Activated CD8-positive, alpha-beta T cell treated with anti-CD3 and anti-CD28 coated beads for 36 hours (primary cell): Measurements from ENCODE around the gene WWC1. TPM values are rescaled to one million over a fixed set of nuclear protein-coding genes. Genes with fewer than 3 reads are reported as not detected.

ENCODE experiments used
- ATAC-seq: fragments of 200-7000 bp; cut with Tn5 transposase; one replicate; pipeline ENCODE4 v1.10.0; 2021; ENCODE audit warnings: mild to moderate bottlenecking, moderate library complexity
- CTCF ChIA-PET: fragments of 350-600 bp; sonication (Branson Sonifier 250); formaldehyde crosslinking; loops from one replicate; lab custom pipeline; 2021; ENCODE audit warnings: antibody characterized with exemption; lab: Charles Lee
- POLR2A ChIA-PET: fragments of 350-600 bp; sonication (Branson Sonifier 250); formaldehyde crosslinking; loops from one replicate; lab custom pipeline; 2021; ENCODE audit warnings: antibody characterized with exemption; lab: Charles Lee
- DNase-seq: peaks from one replicate; pipeline ENCODE4 v3.0.0-alpha.2; 2020
- H3K27ac Mint-ChIP-seq: one replicate; pipeline ENCODE4 v1.8.0; 2021; ENCODE audit warnings: mild to moderate bottlenecking, mixed read lengths
- H3K27me3 Mint-ChIP-seq: one replicate; pipeline ENCODE4 v1.8.0; 2021; ENCODE audit warnings: mixed read lengths
- H3K36me3 Mint-ChIP-seq: one replicate; pipeline ENCODE4 v1.8.0; 2021; ENCODE audit warnings: low read depth, mixed read lengths
- H3K4me1 Mint-ChIP-seq: one replicate; pipeline ENCODE4 v1.8.0; 2021; ENCODE audit warnings: low read depth, mixed read lengths
- H3K4me3 Mint-ChIP-seq: one replicate; pipeline ENCODE4 v1.8.0; 2021; ENCODE audit warnings: mild to moderate bottlenecking, moderate library complexity, mixed read lengths
- H3K9me3 Mint-ChIP-seq: one replicate; pipeline ENCODE4 v1.8.0; 2021; ENCODE audit warnings: mixed read lengths
- CTCF ChIP-seq: fragments of 200-600 bp; IDR thresholded peaks from one replicate; pipeline ENCODE4 v1.8.0; 2022; ENCODE audit warnings: antibody characterized with exemption, mild to moderate bottlenecking
- intact Hi-C: fragments of 100-400 bp; cut with micrococcal nuclease; formaldehyde crosslinking; loops from one replicate; pipeline ENCODE4 v1.10.0; 2022
- total RNA-seq, 2 experiments: library from RNA; stranded (reverse); gene quantifications; one replicate each; pipeline ENCODE4 v1.2.3, GENCODE V29; 2021

WWC1 gene
- total RNA-seq: under 1 TPM; 0.45 to 0.47 TPM

- peak; percentile 51 for DNase-seq
- peak; percentile 86 for ATAC-seq
- Mint-ChIP-seq H3K9me3 (no peaks in the 10 kb centered on the region), H3K27me3 (peaks cover 41% of the 10 kb centered on the region), H3K27ac (no peak within 1 kb of the TSS), H3K4me3 (peak within 1 kb of the TSS; percentile 54), H3K4me1 (peaks cover 5% of the 10 kb centered on the region), H3K36me3 (no peaks in the 10 kb centered on the region)
- ChIA-PET POLR2A (no interaction called here), CTCF (no interaction called here)
- intact Hi-C loops: no loop called here
- no peak for TF ChIP-seq CTCF
Measured at GRCh38 chr5:168291342-168291963, at the start of gene WWC1. WWC1 (plus strand) TSS chr5:168291645; CDS start chr5:168292153, 508 bp downstream.

GRCh38 chr5:168244838-168245559 is 46.4 kb upstream of the WWC1 start:
- no peak for TF ChIP-seq CTCF
- no peak overlapping the region for H3K4me3 Mint-ChIP-seq
- H3K4me1 Mint-ChIP-seq: no peaks in the 10 kb centered on the region
- ATAC-seq: no peak
- H3K9me3 Mint-ChIP-seq: peaks cover 1% of the 10 kb centered on the region
- no peak for DNase-seq
- peaks cover 3% of the 10 kb centered on the region for H3K27me3 Mint-ChIP-seq
- ChIA-PET CTCF (no interaction called here), POLR2A (no interaction called here)
- intact Hi-C loops: no loop called here
- H3K36me3 Mint-ChIP-seq: no peaks in the 10 kb centered on the region
- no peak overlapping the region for H3K27ac Mint-ChIP-seq

GRCh38 chr5:168249923-168250322 is 41.5 kb upstream of the WWC1 start:
- POLR2A ChIA-PET: no interaction called here
- ATAC-seq (no peak), DNase-seq (no peak)
- CTCF ChIA-PET: no interaction called here
- Mint-ChIP-seq H3K36me3 (no peaks in the 10 kb centered on the region), H3K27ac (no peak overlapping the region), H3K9me3 (peaks cover 1% of the 10 kb centered on the region), H3K27me3 (peaks cover 3% of the 10 kb centered on the region), H3K4me1 (no peaks in the 10 kb centered on the region), H3K4me3 (no peak overlapping the region)
- TF ChIP-seq CTCF: no peak
- intact Hi-C loops: no loop called here

- CTCF ChIA-PET: no interaction called here
- no peak for DNase-seq
- no peak for TF ChIP-seq CTCF
- no peaks in the 10 kb centered on the region for H3K36me3 Mint-ChIP-seq
- no peak overlapping the region for H3K27ac Mint-ChIP-seq
- peaks cover 3% of the 10 kb centered on the region for H3K27me3 Mint-ChIP-seq
- intact Hi-C loops: no loop called here
- no peak for ATAC-seq
- H3K9me3 Mint-ChIP-seq: peaks cover 1% of the 10 kb centered on the region
- H3K4me1 Mint-ChIP-seq: no peaks in the 10 kb centered on the region
- POLR2A ChIA-PET: no interaction called here
- H3K4me3 Mint-ChIP-seq: no peak overlapping the region
Measured at GRCh38 chr5:168251259-168251658, 40.2 kb upstream of the WWC1 start.

GRCh38 chr5:168254013-168254693 is 37.3 kb upstream of the WWC1 start:
- TF ChIP-seq CTCF: no peak

More at GRCh38 chr5:168254013-168254693, 37.3 kb upstream of the WWC1 start:
- no peaks in the 10 kb centered on the region for H3K36me3 Mint-ChIP-seq
- peaks cover 3% of the 10 kb centered on the region for H3K27me3 Mint-ChIP-seq
- ATAC-seq (no peak), DNase-seq (no peak)
- ChIA-PET CTCF (no interaction called here), POLR2A (no interaction called here)
- no peak overlapping the region for H3K27ac Mint-ChIP-seq
- no peaks in the 10 kb centered on the region for H3K4me1 Mint-ChIP-seq
- no peak overlapping the region for H3K4me3 Mint-ChIP-seq
- intact Hi-C loops: no loop called here
- no peaks in the 10 kb centered on the region for H3K9me3 Mint-ChIP-seq
